Stimulated activated CD8-positive, alpha-beta memory T cell treated with anti-CD3 and anti-CD28 coated beads, Interleukin-12 subunit alpha, Interleukin-12 subunit beta, amount 100 ng/mL, for 1 hour (primary cell): ENCODE measurements around the gene DDX10.

ENCODE experiments used
- DNase-seq: peaks from one replicate; pipeline ENCODE4 v3.0.0-alpha.2; 2020; ENCODE audit warnings: low read depth

Gene DDX10

GRCh38 chr11:108824545-108824944 lies 159.7 kb downstream of the DDX10 start:
- DNase-seq = no peak

- no peak for DNase-seq
Measured at GRCh38 chr11:108825381-108825780, 160.5 kb downstream of the DDX10 start.

- no peak for DNase-seq
Measured at GRCh38 chr11:108826136-108826535, 161.3 kb downstream of the DDX10 start.

- no peak for DNase-seq
Measured at GRCh38 chr11:108835624-108836023, 170.8 kb downstream of the DDX10 start.

DNA sequence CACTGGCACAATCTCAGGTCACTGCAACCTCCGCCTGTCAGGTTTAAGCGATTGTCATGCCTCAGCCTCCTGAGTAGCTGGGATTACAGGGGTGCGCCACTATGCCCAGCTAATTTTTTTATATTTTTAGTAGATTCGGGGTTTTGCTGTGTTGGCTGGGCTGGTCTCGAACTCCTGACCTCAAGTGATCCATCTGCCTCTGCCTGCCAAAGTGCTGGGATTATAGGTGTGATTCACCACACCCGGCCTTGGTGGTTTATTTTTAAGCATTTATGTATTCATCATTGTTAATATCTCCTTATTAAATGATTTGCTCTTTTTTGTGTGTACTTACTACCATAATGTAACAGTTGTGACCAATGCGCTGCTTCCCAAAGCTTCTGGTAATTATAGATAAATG lies 171.7 kb downstream of the DDX10 start:
- DNase-seq = no peak

DNA sequence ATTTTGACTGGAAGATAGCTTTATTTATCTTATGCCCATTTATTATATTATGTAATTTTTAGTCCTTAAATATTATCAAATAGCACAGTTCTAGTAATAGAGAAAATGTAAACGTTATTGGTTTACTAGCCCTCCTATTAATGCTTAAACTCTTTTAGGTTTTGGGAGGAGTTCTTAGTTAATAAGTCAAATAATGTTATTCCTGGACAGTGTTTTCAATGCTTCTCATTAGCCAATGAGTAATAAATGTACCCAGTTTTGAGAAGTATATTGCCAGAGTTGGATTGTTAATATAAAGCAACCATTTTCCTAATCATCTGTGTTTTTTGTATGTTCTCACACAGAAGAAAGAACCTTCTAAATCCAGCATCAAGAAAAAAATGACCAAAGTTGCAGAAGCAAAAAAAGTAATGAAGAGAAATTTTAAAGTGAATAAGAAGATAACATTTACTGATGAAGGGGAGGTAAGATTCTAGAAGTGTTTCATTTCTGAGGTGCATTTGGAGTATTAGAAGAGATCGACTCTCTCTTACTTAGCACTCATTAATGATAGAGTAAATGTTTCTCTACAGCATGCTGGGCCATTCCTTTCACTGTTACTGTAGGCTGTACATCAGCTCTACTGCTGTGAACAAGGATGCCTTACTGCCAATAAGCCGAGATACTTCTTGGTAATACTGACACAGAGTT lies 173.4 kb downstream of the DDX10 start:
- DNase-seq = no peak

- DNase-seq = no peak
Measured at GRCh38 chr11:108838792-108839105, 173.9 kb downstream of the DDX10 start.

- no peak for DNase-seq
Measured at GRCh38 chr11:108846009-108846408, 181.1 kb downstream of the DDX10 start.

DNA sequence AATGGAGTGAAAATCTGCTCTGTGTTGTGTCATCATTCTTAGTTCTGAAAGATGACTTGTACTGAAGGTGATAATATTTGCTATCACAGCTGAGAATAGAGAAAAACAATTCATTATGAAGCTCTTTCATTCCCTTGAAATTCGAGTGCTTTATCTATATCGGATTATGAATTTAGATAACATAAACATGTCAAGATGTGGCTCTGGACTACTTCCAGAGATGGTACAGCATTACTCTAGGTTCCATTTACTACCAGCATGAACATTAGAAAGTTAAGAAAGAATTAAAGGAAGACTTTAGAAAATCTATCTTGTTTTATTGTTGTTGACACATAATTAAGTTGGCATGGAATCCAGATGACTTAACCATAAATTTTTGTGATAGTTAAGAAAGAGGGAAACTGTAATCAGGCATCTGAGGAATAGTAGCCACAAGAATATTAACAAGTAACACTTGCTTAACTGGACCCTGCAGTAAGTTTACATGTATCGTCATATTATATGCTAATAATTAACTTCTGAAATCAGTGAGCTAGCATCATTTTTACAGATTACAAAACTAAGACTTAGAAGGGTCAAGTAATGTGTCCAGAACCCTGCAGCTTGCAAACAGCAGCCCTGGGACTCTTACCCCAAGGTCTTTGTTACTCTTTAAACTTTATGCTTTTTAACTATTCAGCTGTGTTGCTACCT lies 182.6 kb downstream of the DDX10 start:
- no peak for DNase-seq

- DNase-seq = no peak
Measured at GRCh38 chr11:108851781-108852180, 186.9 kb downstream of the DDX10 start.

- no peak for DNase-seq
Measured at GRCh38 chr11:108852701-108853100, 187.8 kb downstream of the DDX10 start.

GRCh38 chr11:108853151-108853550 lies 188.3 kb downstream of the DDX10 start:
- DNase-seq = no peak

GRCh38 chr11:108853864-108854263 lies 189.0 kb downstream of the DDX10 start:
- DNase-seq = no peak

DNA sequence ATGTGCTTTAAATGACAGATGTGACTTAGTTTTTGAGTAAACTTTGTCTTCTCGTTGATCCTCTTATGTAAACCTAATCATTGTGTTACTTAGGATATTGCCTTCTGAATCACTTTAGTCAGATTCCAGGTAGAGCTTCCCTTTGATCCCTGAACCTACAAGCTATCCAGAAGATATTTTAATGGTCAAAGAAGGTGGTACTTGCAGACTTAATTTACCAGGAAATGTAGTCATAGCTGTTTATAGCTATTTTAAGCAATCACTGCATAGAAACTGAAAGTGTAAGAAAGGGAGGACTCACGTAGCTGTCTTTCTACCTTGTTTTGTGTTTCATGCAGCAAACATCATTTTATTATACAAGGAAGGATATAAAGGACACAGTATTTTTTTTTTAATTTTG lies 189.5 kb downstream of the DDX10 start:
- DNase-seq = no peak

DNA sequence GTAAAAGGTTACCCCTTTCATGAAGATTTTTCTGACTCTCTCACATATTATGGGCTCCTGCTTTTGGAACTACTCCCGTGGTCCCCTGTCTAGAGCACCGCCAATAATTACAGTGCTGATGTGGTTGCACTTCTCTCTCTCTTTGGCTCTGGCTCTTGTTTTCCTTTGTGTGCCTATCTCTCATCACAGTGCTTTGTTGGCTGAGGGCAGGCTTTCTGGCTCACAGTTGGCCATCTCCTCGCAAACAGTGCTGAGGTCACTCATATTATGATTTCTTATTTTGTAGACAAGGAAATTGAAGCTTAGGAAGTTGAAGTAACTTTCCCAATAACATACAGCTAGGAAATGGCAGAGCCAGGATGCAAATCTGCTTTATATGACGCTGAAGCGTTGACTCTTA lies 192.5 kb downstream of the DDX10 start:
- DNase-seq = no peak

DNA sequence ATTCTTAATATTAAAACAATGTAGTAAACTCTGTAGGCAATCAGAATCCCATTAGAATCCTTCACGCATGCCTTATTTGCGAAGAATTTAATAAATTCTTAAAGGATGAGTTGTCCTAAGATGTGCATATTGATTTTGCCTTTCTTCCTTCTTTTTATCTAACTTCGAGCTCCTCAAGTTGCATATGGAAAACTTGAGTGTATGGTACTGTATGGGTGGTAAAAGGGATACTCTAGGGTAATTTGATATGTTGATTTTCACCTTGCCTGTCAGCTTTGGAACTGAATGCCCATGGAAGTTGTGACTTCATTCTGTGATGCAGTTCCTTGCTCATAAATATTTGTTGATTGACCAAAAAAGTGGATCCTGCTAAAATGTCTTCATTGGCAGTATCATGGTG lies 193.8 kb downstream of the DDX10 start:
- no peak for DNase-seq

DNA sequence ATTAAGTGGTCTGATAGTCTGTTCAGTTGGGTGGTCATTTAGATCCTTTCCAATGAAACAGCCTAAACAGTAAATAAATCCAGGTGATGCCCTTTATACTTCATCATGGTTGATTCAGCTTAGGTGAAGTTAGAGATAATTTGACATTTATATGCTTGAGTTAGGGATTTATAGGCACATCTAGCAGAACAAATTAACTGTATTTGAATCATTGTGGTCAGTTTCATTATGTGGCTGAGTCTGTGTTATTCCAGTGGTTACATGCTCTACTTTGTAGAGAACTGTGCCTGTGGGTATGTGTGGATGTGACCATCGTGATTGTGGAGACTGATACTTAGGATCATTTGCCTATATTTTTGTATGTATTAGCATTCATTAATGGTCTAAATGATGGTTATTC lies 194.6 kb downstream of the DDX10 start:
- DNase-seq = no peak

DNA sequence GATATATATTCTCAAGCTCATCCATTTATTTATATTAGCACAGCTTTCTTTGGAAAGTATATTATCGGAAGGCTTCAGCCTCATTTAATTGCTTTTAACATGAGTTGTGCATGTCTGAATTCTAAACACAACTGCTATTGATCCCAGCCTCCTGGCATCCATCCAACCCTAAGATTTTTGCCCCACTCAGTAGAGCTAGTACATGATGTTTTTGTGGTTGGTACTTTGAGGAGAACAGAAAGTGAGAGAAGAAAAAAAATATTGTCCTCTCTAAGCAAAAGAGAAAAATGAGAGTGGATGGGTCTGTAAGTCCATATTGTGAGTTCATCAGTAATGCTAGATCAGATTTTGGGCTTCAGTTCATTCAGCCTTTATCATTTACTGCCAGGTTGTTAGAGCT lies 198.7 kb downstream of the DDX10 start:
- DNase-seq = no peak

DNA sequence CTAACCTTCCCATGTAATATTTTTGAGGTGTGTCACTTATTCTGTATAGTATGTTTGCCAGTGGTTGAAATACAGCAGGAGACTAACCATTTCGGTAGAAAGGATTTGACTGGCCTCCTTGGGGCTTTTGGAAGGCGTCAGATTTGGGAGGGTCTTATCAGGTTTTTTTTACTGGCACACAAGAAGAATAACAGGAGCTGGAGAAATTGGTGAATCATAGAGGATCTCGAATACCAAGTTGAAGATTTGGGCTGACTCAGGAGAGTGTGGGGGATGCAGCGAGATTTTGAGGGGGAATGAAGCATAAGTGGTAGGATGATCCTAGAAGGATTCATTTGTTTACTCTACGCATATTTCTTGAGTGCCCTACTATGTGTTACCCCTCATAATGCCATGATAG lies 200.5 kb downstream of the DDX10 start:
- no peak for DNase-seq

DNA sequence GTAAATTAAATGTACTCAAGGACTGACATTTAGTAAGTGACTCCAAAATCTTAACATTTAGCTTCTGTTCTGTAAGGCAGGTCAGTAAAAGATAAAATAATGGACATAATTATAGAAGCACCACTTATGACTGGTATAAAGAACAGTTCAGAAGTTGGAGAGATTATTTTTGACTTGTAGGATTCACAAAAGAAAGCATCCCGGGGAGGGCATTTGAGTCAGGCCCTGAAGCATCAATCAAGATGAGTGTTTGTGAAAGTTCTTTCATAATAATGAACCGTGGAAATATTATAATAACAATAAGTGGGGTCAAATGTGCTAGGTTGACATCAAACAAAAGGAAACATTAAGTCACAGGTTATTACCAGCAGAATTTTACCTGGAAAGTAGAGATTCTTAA lies 201.9 kb downstream of the DDX10 start:
- DNase-seq = no peak

DNA sequence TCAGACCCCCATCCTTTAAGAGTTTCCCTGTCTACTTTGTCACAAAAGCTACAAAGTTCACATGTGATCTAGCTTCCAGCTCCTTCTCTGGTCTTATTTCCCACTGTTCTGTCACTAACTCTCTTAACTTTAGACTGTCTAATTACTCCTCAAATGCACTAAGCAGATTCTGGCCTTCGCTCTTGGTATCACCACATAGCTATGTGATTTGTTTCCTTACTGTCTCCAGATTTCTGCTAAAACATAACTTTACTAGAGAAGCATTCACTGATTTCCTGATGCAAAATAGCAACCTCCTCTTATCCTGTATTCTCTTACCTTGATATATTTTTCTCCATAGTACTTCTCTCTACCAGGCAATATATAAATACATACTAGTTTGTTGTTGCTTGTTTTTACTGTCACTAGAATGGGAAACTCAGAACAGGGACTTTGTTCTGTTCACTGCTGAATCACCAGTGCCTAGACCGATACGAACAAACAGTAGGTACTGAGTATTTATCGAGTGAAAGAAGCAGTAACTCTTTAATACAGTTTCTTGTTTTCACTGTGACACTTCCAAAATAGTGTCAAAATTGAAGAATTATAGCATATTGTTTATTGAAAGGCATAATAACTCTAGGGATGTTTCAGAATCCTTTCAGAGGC lies 205.6 kb downstream of the DDX10 start:
- DNase-seq = no peak

- DNase-seq = no peak
Measured at GRCh38 chr11:108871152-108871551, 206.3 kb downstream of the DDX10 start.

- no peak for DNase-seq
Measured at GRCh38 chr11:108871867-108872266, 207.0 kb downstream of the DDX10 start.
